Fibroblast of the aortic adventitia (primary cell): Measurements from ENCODE around the gene DENND2A. TPM values are rescaled to one million over a fixed set of nuclear protein-coding genes. Genes with fewer than 3 reads are reported as not detected.
"Not testable (repeated sequence)": the region's sequence is repeated elsewhere in the genome, so short reads cannot be mapped to it uniquely, and the experiment has no call there.

Experiments used
- DNase-seq: peaks from one replicate; pipeline ENCODE4 v3.0.0-alpha.2; 2010; ENCODE audit warnings: low read depth
- H3K4me3 ChIP-seq: 2 replicates; pipeline ENCODE4 v1.5.1; 2011; ENCODE audit warnings: low read depth, mild to moderate bottlenecking, control low read depth, low read length, moderate library complexity
- CTCF ChIP-seq: IDR thresholded peaks from 2 replicates; pipeline ENCODE4 v1.5.1; 2011; ENCODE audit warnings: mild to moderate bottlenecking, low read length, control low read depth, inconsistent platforms; ENCODE audit not compliant: insufficient read depth
- total RNA-seq: library from RNA; depleted of rRNA; stranded (reverse); fragments of >200 nt; gene quantifications from 2 replicates; pipeline ENCODE4 v1.2.3, GENCODE V29; 2012; ENCODE audit warnings: low replicate concordance

DENND2A gene
- total RNA-seq, 1 donor = 17.7 TPM

DNA sequence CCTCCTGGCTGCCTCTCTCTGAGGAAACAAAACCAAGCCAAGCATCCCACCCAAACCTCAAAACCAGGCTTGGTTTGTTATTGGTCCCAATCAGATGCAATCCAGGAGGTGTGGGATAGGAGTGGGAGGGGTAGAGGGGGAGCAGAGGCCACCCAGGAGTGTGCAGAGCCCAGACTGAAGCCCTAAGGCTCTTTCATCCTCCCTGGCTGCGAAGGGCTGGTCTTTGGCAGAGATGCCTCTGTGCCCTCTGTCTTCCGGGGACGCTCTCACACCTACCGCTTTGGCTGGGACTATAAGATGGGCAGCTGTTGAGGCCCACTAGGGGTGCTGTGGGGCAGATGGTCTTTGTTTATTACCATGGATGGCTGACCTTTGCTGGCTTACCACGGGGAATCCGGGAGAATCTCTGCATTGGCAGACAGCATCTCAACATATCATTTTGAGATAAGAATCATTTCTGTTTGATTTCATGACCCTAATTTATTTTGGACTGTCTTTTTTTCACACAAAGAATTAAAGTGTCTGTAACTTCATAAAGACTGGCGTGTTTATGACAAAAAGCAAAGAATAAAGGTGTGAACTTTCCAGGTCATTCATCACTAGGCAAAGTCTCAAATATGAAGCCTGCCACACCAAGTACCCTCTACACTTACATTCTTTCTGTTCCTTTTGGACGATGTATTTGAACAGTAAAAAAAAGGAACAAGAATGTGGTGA, 6.5 kb upstream of the DENND2A start:
- TF ChIP-seq CTCF = peak; percentile 64
- DNase-seq = peak; percentile 17
- no peak overlapping the region for H3K4me3 ChIP-seq

GRCh38 chr7:140645166-140645900, 4.7 kb upstream of the DENND2A start:
- no peak overlapping the region for H3K4me3 ChIP-seq
- peak; percentile 38 for TF ChIP-seq CTCF
- DNase-seq = no peak

DNA sequence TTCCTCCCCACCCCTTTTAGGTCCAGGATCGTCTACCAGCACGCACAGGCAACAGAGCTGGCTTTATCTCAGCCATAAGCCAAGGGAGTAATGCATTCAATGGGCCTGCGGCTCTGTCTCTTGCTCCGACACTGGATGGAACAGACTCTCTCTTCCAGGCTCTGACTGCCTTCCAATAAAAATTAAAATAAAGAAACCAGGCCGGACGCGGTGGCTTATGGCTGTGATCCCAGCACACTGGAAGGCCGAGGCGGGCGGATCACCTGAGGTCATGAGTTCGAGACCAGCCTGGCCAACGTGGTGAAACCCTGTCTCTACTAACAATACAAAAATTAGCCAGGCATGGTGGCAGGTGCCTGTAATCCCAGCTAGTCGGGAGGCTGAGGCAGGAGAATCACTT, 4.1 kb upstream of the DENND2A start:
- not testable (repeated sequence) for H3K4me3 ChIP-seq, DNase-seq

DNA sequence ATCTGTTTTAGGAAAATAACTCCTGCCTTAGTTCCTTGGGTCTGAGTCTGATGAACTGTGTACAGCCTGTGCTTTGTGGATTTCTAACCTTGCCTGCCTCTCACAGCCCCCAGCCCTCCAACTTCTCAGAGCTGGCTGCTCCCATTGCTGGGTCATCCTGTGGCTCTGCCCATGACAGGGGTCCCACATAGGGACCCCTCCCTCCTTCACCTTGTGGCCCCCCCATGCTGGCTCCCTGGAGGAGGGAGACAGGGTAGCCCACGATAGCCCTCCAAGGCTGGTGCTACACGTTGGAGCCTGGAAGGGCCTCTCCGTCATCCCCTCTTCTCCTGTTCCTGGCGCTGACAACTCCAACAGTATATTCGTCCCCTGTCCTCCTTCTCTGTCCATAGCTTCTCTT, 2.8 kb upstream of the DENND2A start:
- no peak for TF ChIP-seq CTCF
- no peak overlapping the region for H3K4me3 ChIP-seq
- DNase-seq = no peak

GRCh38 chr7:140641524-140642195, 1.0 kb upstream of the DENND2A start:
- DNase-seq = no peak
- H3K4me3 ChIP-seq = no peak overlapping the region
- TF ChIP-seq CTCF = no peak

- DNase-seq = peak; percentile 32
- TF ChIP-seq CTCF = no peak
These were observed 464 bp downstream of the DENND2A start for GRCh38 chr7:140640060-140640637.

GRCh38 chr7:140639366-140640053, 1.1 kb downstream of the DENND2A start:
- H3K4me3 ChIP-seq = peak overlapping the region; percentile 66
- peak; percentile 63 for DNase-seq
- no peak for TF ChIP-seq CTCF

More at GRCh38 chr7:140640060-140640637, 464 bp downstream of the DENND2A start:
- peak overlapping the region; percentile 66 for H3K4me3 ChIP-seq
